ENCODE data around the gene CTSK.
"Not testable (repeated sequence)": the region's sequence is repeated elsewhere in the genome, so short reads cannot be mapped to it uniquely, and the experiment has no call there.

The CTSK gene

GRCh38 chr1:150805899-150806298 is 2.2 kb downstream of the CTSK start:
- DNase-seq = no peak

GRCh38 chr1:150804671-150805070 is 3.4 kb downstream of the CTSK start:
- no peak for DNase-seq

GRCh38 chr1:150799089-150799488 is 9.0 kb downstream of the CTSK start:
- DNase-seq = no peak

GRCh38 chr1:150798525-150798924 is 9.5 kb downstream of the CTSK start:
- DNase-seq = no peak

GRCh38 chr1:150796374-150796773 is 11.7 kb downstream of the CTSK start:
- no peak for DNase-seq

- DNase-seq = not testable (repeated sequence)
These were observed 14.3 kb downstream of the CTSK start for GRCh38 chr1:150793778-150794177.

- no peak for DNase-seq
These were observed 14.8 kb downstream of the CTSK start for GRCh38 chr1:150793221-150793620.

- no peak for DNase-seq
These were observed 16.5 kb downstream of the CTSK start for GRCh38 chr1:150791585-150791984.

GRCh38 chr1:150789396-150789795 is 18.7 kb downstream of the CTSK start:
- no peak for DNase-seq

- no peak for DNase-seq
These were observed 19.1 kb downstream of the CTSK start for GRCh38 chr1:150788946-150789345.

GRCh38 chr1:150787455-150787854 is 20.6 kb downstream of the CTSK start:
- no peak for DNase-seq

GRCh38 chr1:150780510-150780909 is 27.6 kb downstream of the CTSK start:
- no peak for DNase-seq

GRCh38 chr1:150778409-150778808 is 29.7 kb downstream of the CTSK start:
- DNase-seq = no peak

GRCh38 chr1:150777544-150777943 is 30.5 kb downstream of the CTSK start:
- DNase-seq = no peak

- not testable (repeated sequence) for DNase-seq
These were observed 32.0 kb downstream of the CTSK start for GRCh38 chr1:150775931-150776505.

GRCh38 chr1:150775276-150775675 is 32.8 kb downstream of the CTSK start:
- no peak for DNase-seq

- DNase-seq = no peak
These were observed 35.7 kb downstream of the CTSK start for GRCh38 chr1:150772326-150772725.

- DNase-seq = not testable (repeated sequence)
These were observed 40.4 kb downstream of the CTSK start for GRCh38 chr1:150767704-150768103.

- DNase-seq = not testable (repeated sequence)
These were observed 42.1 kb downstream of the CTSK start for GRCh38 chr1:150765977-150766301.

GRCh38 chr1:150765296-150765976 is 42.6 kb downstream of the CTSK start, which contains the start of gene CTSS:
TSS of gene CTSS (minus strand) at chr1:150765778. CDS start at chr1:150764763, 1,015 bp downstream.
- no peak for DNase-seq

GRCh38 chr1:150764617-150765101 is 43.4 kb downstream of the CTSK start:
- peak; percentile 37 for DNase-seq

- no peak for DNase-seq
These were observed 45.0 kb downstream of the CTSK start for GRCh38 chr1:150763018-150763417.

- no peak for DNase-seq
These were observed 45.5 kb downstream of the CTSK start for GRCh38 chr1:150762552-150762951.

- no peak for DNase-seq
These were observed 46.3 kb downstream of the CTSK start for GRCh38 chr1:150761801-150762200.

- DNase-seq = no peak
These were observed 48.0 kb downstream of the CTSK start for GRCh38 chr1:150760013-150760412.

Data from amniotic stem cell (primary cell).